K562 (cell line): Measurements from ENCODE around the gene PSMG3. TPM values are rescaled to one million over a fixed set of nuclear protein-coding genes. Genes with fewer than 3 reads are reported as not detected.

Source experiments
- ATAC-seq: fragments of 200-7000 bp; cut with Tn5 transposase; 3 replicates; pipeline ENCODE4 v1.9.1; 2020; ENCODE audit warnings: moderate library complexity
- BruUV-seq: library from RNA; stranded (reverse); fragments of 400-500 nt; replicated peaks from 2 replicates; lab custom pipeline; 2021; lab: Mats Ljungman, UMichigan
- CTCF ChIA-PET: fragments of 300-600 bp; formaldehyde crosslinking; extraction: SDS; loops from one replicate; lab custom pipeline; 2021; ENCODE audit warnings: low intra/inter-chr PET ratio; lab: Yijun Ruan, JAX
- POLR2A ChIA-PET: fragments of 300-600, 350-650 bp; sonication (Branson Sonifier 250); formaldehyde crosslinking; extraction: SDS; loops from one replicate; lab custom pipeline; 2021; ENCODE audit warnings: antibody characterized with exemption, inconsistent platforms; lab: Yijun Ruan, JAX
- DNase-seq, 4 experiments: peaks; one replicate each; pipeline versions ENCODE4 v3.0.0 to v3.0.0-alpha.2; 2011 to 2018; ENCODE audit warnings: low spot score in 3 of 4, mixed read lengths in 3 of 4; ENCODE audit errors: extremely low read depth in 1 of 4
- FAIRE-seq: peaks from 2 replicates; lab custom pipeline; 2011; peaks lifted over from hg19 to GRCh38; lab: Jason Lieb, UNC
- H2AFZ ChIP-seq: 2 replicates; pipeline ENCODE4 v1.6.0; 2011; ENCODE audit warnings: low read depth, low read length, control low read depth, inconsistent platforms
- H3K27ac ChIP-seq: fragments of 200-600 bp; 3 replicates; pipeline ENCODE4 v1.8.0; 2011; ENCODE audit warnings: low read depth, mild to moderate bottlenecking, control low read depth, inconsistent platforms, low read length, moderate library complexity, mixed read lengths; ENCODE audit errors: extremely low read depth
- H3K27me3 ChIP-seq, 2 experiments: fragments of 300-600 bp in 1 of 2; 2 replicates in 1 of 2; 3 replicates in 1 of 2; pipeline versions ENCODE4 v1.6.0 to v1.8.0; 2011; ENCODE audit warnings: inconsistent platforms in 2 of 2, low read length in 2 of 2, mild to moderate bottlenecking in 1 of 2, mixed read lengths in 1 of 2, moderate library complexity in 1 of 2; ENCODE audit not compliant: control insufficient read depth in 2 of 2, insufficient read depth in 2 of 2
- H3K36me3 ChIP-seq: fragments of 300-600 bp; 3 replicates; pipeline ENCODE4 v1.8.0; 2011; ENCODE audit warnings: mild to moderate bottlenecking, low read length, inconsistent platforms; ENCODE audit not compliant: control insufficient read depth, insufficient read depth
- H3K4me1 ChIP-seq, 2 experiments: fragments of 200-600 bp in 1 of 2; replicated peaks in 1 of 2; 2 replicates in 1 of 2; 3 replicates in 1 of 2; pipeline versions ENCODE4 v1.5.1 to v1.8.0; 2011; ENCODE audit warnings: inconsistent platforms in 2 of 2, low read length in 2 of 2, mild to moderate bottlenecking in 1 of 2, mixed read lengths in 1 of 2, moderate library complexity in 1 of 2; ENCODE audit not compliant: control insufficient read depth in 2 of 2, insufficient read depth in 2 of 2
- H3K4me2 ChIP-seq: 2 replicates; pipeline ENCODE4 v1.6.1; 2011; ENCODE audit warnings: low read length, control low read depth, inconsistent platforms, mixed read lengths; ENCODE audit not compliant: insufficient read depth
- H3K4me3 ChIP-seq: fragments of 200-600 bp; sonication (generic), shearing (Covaris generic); 2 replicates; pipeline ENCODE4 v1.5.1; 2016; ENCODE audit warnings: control low read depth, inconsistent platforms
- H3K79me2 ChIP-seq: fragments of 200-600 bp; 3 replicates; pipeline ENCODE4 v1.8.0; 2011; ENCODE audit warnings: low read length, inconsistent platforms; ENCODE audit not compliant: control insufficient read depth, insufficient read depth
- H3K9ac ChIP-seq, 2 experiments: 2 replicates each; pipeline versions ENCODE4 v1.6.0 to v1.6.1; 2011; ENCODE audit warnings: low read depth in 2 of 2, low read length in 2 of 2, control low read depth in 1 of 2, inconsistent platforms in 1 of 2, mild to moderate bottlenecking in 1 of 2, mixed read lengths in 1 of 2; ENCODE audit not compliant: insufficient read depth in 1 of 2
- H3K9me1 ChIP-seq: one replicate; pipeline ENCODE4 v1.6.0; 2011; ENCODE audit warnings: inconsistent platforms, mild to moderate bottlenecking, low read length, moderate library complexity; ENCODE audit not compliant: control insufficient read depth, insufficient read depth
- H3K9me3 ChIP-seq: replicated peaks from 2 replicates; pipeline ENCODE4 v1.5.1; 2011; ENCODE audit warnings: low read depth, low read length, inconsistent platforms; ENCODE audit not compliant: control insufficient read depth, insufficient read depth
- H4K20me1 ChIP-seq: replicated peaks from 2 replicates; pipeline ENCODE4 v1.6.1; 2011; ENCODE audit warnings: low read length, inconsistent platforms, mixed read lengths; ENCODE audit not compliant: control insufficient read depth, insufficient read depth
- ATF4 ChIP-seq: fragments of 450-650 bp; formaldehyde crosslinking; IDR thresholded peaks from 2 replicates; pipeline ENCODE4 v1.4.0; 2022; ENCODE audit warnings: mild to moderate bottlenecking, moderate library complexity
- ATF7 ChIP-seq: fragments of 450-650 bp; IDR thresholded peaks from 2 replicates; pipeline ENCODE4 v1.7.1; 2014; ENCODE audit warnings: mild to moderate bottlenecking, moderate library complexity
- DNMT1 ChIP-seq: fragments of 450-650 bp; IDR thresholded peaks from 2 replicates; pipeline ENCODE4 v1.6.1; 2016; ENCODE audit warnings: antibody characterized with exemption, mild to moderate bottlenecking
- DPF2 ChIP-seq: fragments of 450-650 bp; IDR thresholded peaks from 2 replicates; pipeline ENCODE4 v1.6.1; 2016
- MCM5 ChIP-seq: fragments of 450-650 bp; IDR thresholded peaks from 2 replicates; pipeline ENCODE4 v1.6.1; 2016; ENCODE audit warnings: low read depth
- NFE2 ChIP-seq: IDR thresholded peaks from 2 replicates; pipeline ENCODE4 v1.6.1; 2014; ENCODE audit warnings: antibody characterized with exemption, low read depth
- TGIF2 ChIP-seq: sonication (generic); formaldehyde crosslinking; IDR thresholded peaks from 2 replicates; pipeline ENCODE4 v1.8.1; 2022; ENCODE audit warnings: mild to moderate bottlenecking, missing genetic modification reagents, moderate library complexity
- ZC3H8 ChIP-seq: fragments of 450-650 bp; IDR thresholded peaks from 2 replicates; pipeline ENCODE4 v1.6.1; 2017
- WGBS: fragments of 100-300 bp; shearing (Covaris generic); methylation state at CpG from one replicate; pipeline ENCODE4 v1.1.6; 2016; ENCODE audit warnings: low coverage, mixed read lengths; ENCODE audit not compliant: insufficient coverage; ENCODE audit errors: missing lambda C conversion rate; 5-methylcytosine and 5-hydroxymethylcytosine counted together
- in situ Hi-C: fragments of 300-500 bp; cut with MboI; formaldehyde crosslinking; loops from 4 replicates; pipeline ENCODE4 v1.15.0; 2018; ENCODE audit warnings: inconsistent platforms, mixed read lengths
- intact Hi-C: fragments of 100-400 bp; cut with micrococcal nuclease; formaldehyde crosslinking; loops from 2 replicates; pipeline ENCODE4 v1.14.2; 2022
- polyA plus RNA-seq, 8 experiments: library from polyadenylated mRNA; depleted of rRNA in 4 of 8; stranded (reverse) in 5 of 8; unstranded in 3 of 8; fragments of >200 nt; fragmentation: Nextera tagmentation in 2 of 8; fragmentation: Illumina TruSeq in 1 of 8; extraction: Ambion mirVana in 2 of 8; extraction: Trizol in 1 of 8; gene quantifications; 2 replicates each; pipeline versions ENCODE4 v1.2.1 to v1.2.3, GENCODE V29; 2011 to 2014; ENCODE audit warnings: inconsistent platforms in 1 of 8, missing spikeins in 1 of 8
- total RNA-seq, 7 experiments: library from RNA; depleted of rRNA in 6 of 7; stranded (reverse); fragments of >200 nt in 6 of 7; fragmentation: Illumina TruSeq in 2 of 7; extraction: Trizol in 2 of 7; gene quantifications; 2 replicates each; pipeline versions ENCODE4 v1.2.1 to v1.2.3, GENCODE V29; 2011 to 2021; ENCODE audit warnings: low replicate concordance in 1 of 7
- TF ChIP-seq, protein P1 (sequence below): sonication (generic); formaldehyde crosslinking; IDR thresholded peaks from 2 replicates; pipeline ENCODE4 v1.8.0; 2023; ENCODE audit warnings: mild to moderate bottlenecking, missing genetic modification reagents
- TF ChIP-seq, protein P2 (sequence below): fragments of 450-650 bp; IDR thresholded peaks from 2 replicates; pipeline ENCODE4 v1.6.1; 2016
- TF ChIP-seq, protein P3 (sequence below): sonication (generic); formaldehyde crosslinking; IDR thresholded peaks from 2 replicates; pipeline ENCODE4 v1.9.0; 2022; ENCODE audit warnings: mild to moderate bottlenecking, missing genetic modification reagents
- TF ChIP-seq, protein P4 (sequence below), 2 experiments: fragments of 450-650 bp in 1 of 2; sonication (generic) in 1 of 2; formaldehyde crosslinking in 1 of 2; IDR thresholded peaks in 1 of 2; conservative IDR thresholded peaks in 1 of 2; 2 replicates each; pipeline versions ENCODE4 v1.6.1 to v1.8.1; 2016 to 2023; ENCODE audit warnings: mild to moderate bottlenecking in 2 of 2, moderate library complexity in 2 of 2, inconsistent platforms in 1 of 2, missing genetic modification reagents in 1 of 2

PSMG3 gene
- total and polyA plus RNA-seq, 9 of the 15 experiments (the other 6 are each of a cell fraction or from before 2014, with no cell fraction given), result 34.8 to 122 (median 80.1) TPM

GRCh38 chr7:1569016-1569415 lies 816 bp downstream of the PSMG3 start:
- peak overlapping the region; percentile 95 for H3K4me3 ChIP-seq
- peak overlapping the region; percentile 70; the same call in 1 of the 2 replicates for H2AFZ ChIP-seq
- BruUV-seq, result TSS peak; percentile 82
- H3K9me3 ChIP-seq, result no peaks in the 10 kb centered on the region
- no peaks in the 10 kb centered on the region for H3K9me1 ChIP-seq
- ATAC-seq (peak; percentile 1; the same call in 2 of the 3 replicates), FAIRE-seq (no peak), DNase-seq (peak; percentile 49 to 74 (median 56))
- peak overlapping the region; percentile 95 for H3K27ac ChIP-seq
- intact Hi-C loops, result no loop called here
- POLR2A ChIA-PET, result interaction anchor here (0.8 kb wide), 1 partner anchor 30 kb away, joined by 3 read pairs; no protein-coding TSS in a partner anchor
- H3K79me2 ChIP-seq, result peaks cover 44% of the 10 kb centered on the region
- H3K4me1 ChIP-seq, result peaks cover 33 to 60% of the 10 kb centered on the region in 2 experiments; a peak in 4 of 5 replicates
- peaks cover 30% of the 10 kb centered on the region; the same call in 2 of the 3 replicates for H3K36me3 ChIP-seq
- 5% methylated on average over 13 of the region's 13 CpGs for WGBS
- CTCF ChIA-PET, result interaction anchor here (1.6 kb wide), 1 partner anchor 65 kb away, joined by 5 read pairs; the partner anchor contains the start of gene INTS1
- peak overlapping the region; percentile 97 to 99 for H3K9ac ChIP-seq
- peak overlapping the region; percentile 88 for H3K4me2 ChIP-seq
- H4K20me1 ChIP-seq, result no peaks in the 10 kb centered on the region
- in situ Hi-C loops, result no loop called here
- H3K27me3 ChIP-seq, result no peaks in the 10 kb centered on the region
- TF ChIP-seq ATF4 (CRISPR knock-in tag) (no peak), ATF7 (peak; percentile 67; the same call in 1 of the 2 replicates), TGIF2 (CRISPR knock-in tag) (no peak), DNMT1 (no peak), NFE2 (no peak), ZC3H8 (no peak), MCM5 (no peak), DPF2 (no peak)
- TF ChIP-seq, protein P1, sequence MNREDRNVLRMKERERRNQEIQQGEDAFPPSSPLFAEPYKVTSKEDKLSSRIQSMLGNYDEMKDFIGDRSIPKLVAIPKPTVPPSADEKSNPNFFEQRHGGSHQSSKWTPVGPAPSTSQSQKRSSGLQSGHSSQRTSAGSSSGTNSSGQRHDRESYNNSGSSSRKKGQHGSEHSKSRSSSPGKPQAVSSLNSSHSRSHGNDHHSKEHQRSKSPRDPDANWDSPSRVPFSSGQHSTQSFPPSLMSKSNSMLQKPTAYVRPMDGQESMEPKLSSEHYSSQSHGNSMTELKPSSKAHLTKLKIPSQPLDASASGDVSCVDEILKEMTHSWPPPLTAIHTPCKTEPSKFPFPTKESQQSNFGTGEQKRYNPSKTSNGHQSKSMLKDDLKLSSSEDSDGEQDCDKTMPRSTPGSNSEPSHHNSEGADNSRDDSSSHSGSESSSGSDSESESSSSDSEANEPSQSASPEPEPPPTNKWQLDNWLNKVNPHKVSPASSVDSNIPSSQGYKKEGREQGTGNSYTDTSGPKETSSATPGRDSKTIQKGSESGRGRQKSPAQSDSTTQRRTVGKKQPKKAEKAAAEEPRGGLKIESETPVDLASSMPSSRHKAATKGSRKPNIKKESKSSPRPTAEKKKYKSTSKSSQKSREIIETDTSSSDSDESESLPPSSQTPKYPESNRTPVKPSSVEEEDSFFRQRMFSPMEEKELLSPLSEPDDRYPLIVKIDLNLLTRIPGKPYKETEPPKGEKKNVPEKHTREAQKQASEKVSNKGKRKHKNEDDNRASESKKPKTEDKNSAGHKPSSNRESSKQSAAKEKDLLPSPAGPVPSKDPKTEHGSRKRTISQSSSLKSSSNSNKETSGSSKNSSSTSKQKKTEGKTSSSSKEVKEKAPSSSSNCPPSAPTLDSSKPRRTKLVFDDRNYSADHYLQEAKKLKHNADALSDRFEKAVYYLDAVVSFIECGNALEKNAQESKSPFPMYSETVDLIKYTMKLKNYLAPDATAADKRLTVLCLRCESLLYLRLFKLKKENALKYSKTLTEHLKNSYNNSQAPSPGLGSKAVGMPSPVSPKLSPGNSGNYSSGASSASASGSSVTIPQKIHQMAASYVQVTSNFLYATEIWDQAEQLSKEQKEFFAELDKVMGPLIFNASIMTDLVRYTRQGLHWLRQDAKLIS (CRISPR knock-in tag), result no peak
- TF ChIP-seq, protein P2, sequence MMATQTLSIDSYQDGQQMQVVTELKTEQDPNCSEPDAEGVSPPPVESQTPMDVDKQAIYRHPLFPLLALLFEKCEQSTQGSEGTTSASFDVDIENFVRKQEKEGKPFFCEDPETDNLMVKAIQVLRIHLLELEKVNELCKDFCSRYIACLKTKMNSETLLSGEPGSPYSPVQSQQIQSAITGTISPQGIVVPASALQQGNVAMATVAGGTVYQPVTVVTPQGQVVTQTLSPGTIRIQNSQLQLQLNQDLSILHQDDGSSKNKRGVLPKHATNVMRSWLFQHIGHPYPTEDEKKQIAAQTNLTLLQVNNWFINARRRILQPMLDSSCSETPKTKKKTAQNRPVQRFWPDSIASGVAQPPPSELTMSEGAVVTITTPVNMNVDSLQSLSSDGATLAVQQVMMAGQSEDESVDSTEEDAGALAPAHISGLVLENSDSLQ, result 0 out of 2 replicates have a peak, but pooled peaks have one; percentile 5
- TF ChIP-seq, protein P3, sequence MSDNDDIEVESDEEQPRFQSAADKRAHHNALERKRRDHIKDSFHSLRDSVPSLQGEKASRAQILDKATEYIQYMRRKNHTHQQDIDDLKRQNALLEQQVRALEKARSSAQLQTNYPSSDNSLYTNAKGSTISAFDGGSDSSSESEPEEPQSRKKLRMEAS, result peak; percentile 57
- TF ChIP-seq, protein P4, sequence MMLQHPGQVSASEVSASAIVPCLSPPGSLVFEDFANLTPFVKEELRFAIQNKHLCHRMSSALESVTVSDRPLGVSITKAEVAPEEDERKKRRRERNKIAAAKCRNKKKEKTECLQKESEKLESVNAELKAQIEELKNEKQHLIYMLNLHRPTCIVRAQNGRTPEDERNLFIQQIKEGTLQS (IDR thresholded peaks at IDR 0.05), result peak; percentile 70
- TF ChIP-seq, protein P4 (CRISPR knock-in tag; conservative IDR thresholded peaks at IDR 0.05), result no peak
